HepG2 (cell line): Measurements from ENCODE around the gene FRG1. TPM values are rescaled to one million over a fixed set of nuclear protein-coding genes. Genes with fewer than 3 reads are reported as not detected.

Source experiments
- CHD2 ChIP-seq: IDR thresholded peaks from 2 replicates; pipeline ENCODE4 v1.6.1; 2011; ENCODE audit warnings: low read depth, low read length, improper control_type of control experiment
- DPF2 ChIP-seq: sonication (generic); formaldehyde crosslinking; IDR thresholded peaks from 2 replicates; pipeline ENCODE4 v1.4.0; 2020; ENCODE audit warnings: mild to moderate bottlenecking, low read depth, missing genetic modification reagents, borderline replicate concordance
- KDM4B ChIP-seq: sonication (generic); formaldehyde crosslinking; IDR thresholded peaks from 2 replicates; pipeline ENCODE4 v1.4.0; 2020; ENCODE audit warnings: missing genetic modification reagents
- KLF15 ChIP-seq: sonication (generic); formaldehyde crosslinking; IDR thresholded peaks from 2 replicates; pipeline ENCODE4 v1.8.1; 2023; ENCODE audit warnings: borderline replicate concordance, mild to moderate bottlenecking, inconsistent platforms, missing genetic modification reagents, mixed read lengths
- MAFK ChIP-seq, 2 experiments: IDR thresholded peaks in 1 of 2; conservative IDR thresholded peaks in 1 of 2; 2 replicates each; pipeline ENCODE4 v1.6.1; 2011; ENCODE audit warnings: improper control_type of control experiment in 2 of 2, low read length in 2 of 2
- MXD4 ChIP-seq: IDR thresholded peaks from 2 replicates; pipeline ENCODE4 v1.6.1; 2016; ENCODE audit warnings: mild to moderate bottlenecking, missing biosample characterization, missing genetic modification reagents
- NPAS2 ChIP-seq: sonication (generic); formaldehyde crosslinking; IDR thresholded peaks from 2 replicates; pipeline ENCODE4 v1.8.0; 2022; ENCODE audit warnings: mild to moderate bottlenecking, missing genetic modification reagents, borderline replicate concordance
- NR1H2 ChIP-seq: sonication (generic); formaldehyde crosslinking; IDR thresholded peaks from 2 replicates; pipeline ENCODE4 v1.8.1; 2022; ENCODE audit warnings: low read depth, missing genetic modification reagents, borderline replicate concordance
- PAX8 ChIP-seq: sonication (generic); formaldehyde crosslinking; IDR thresholded peaks from 2 replicates; pipeline ENCODE4 v1.8.0; 2022; ENCODE audit warnings: mild to moderate bottlenecking, missing genetic modification reagents, borderline replicate concordance
- SAFB2 ChIP-seq: sonication (generic); formaldehyde crosslinking; IDR thresholded peaks from 2 replicates; pipeline ENCODE4 v1.5.1; 2020; ENCODE audit warnings: missing genetic modification reagents, low read depth, mild to moderate bottlenecking, borderline replicate concordance
- SOX13 ChIP-seq, 3 experiments: fragments of 450-650 bp in 1 of 3; sonication (generic) in 1 of 3; formaldehyde crosslinking in 1 of 3; IDR thresholded peaks in 2 of 3; conservative IDR thresholded peaks in 1 of 3; 2 replicates each; pipeline versions ENCODE4 v1.5.0 to v1.6.1; 2016 to 2020; ENCODE audit warnings: antibody characterized with exemption in 1 of 3, mild to moderate bottlenecking in 1 of 3, missing compliant biosample characterization in 1 of 3, missing genetic modification reagents in 1 of 3, moderate library complexity in 1 of 3
- SP1 ChIP-seq, 2 experiments: fragments of 450-650 bp in 1 of 2; sonication (generic) in 1 of 2; formaldehyde crosslinking in 1 of 2; IDR thresholded peaks; 2 replicates each; pipeline versions ENCODE4 v1.4.0 to v1.6.1; 2016 to 2020; ENCODE audit warnings: missing genetic modification reagents in 1 of 2
- STAT5B ChIP-seq: sonication (generic); formaldehyde crosslinking; IDR thresholded peaks from 2 replicates; pipeline ENCODE4 v1.4.0; 2020; ENCODE audit warnings: missing genetic modification reagents
- ZKSCAN8 ChIP-seq: IDR thresholded peaks from 2 replicates; pipeline ENCODE4 v1.6.1; 2016; ENCODE audit warnings: borderline replicate concordance, missing genetic modification reagents, missing compliant biosample characterization
- ZNF20 ChIP-seq: sonication (generic); formaldehyde crosslinking; IDR thresholded peaks from 2 replicates; pipeline ENCODE4 v1.4.0; 2020; ENCODE audit warnings: mild to moderate bottlenecking, moderate library complexity, missing genetic modification reagents
- ZNF333 ChIP-seq: sonication (generic); formaldehyde crosslinking; IDR thresholded peaks from 2 replicates; pipeline ENCODE4 v1.4.0; 2020; ENCODE audit warnings: mild to moderate bottlenecking, missing genetic modification reagents, borderline replicate concordance
- ZNF33A ChIP-seq: sonication (generic); formaldehyde crosslinking; IDR thresholded peaks from 2 replicates; pipeline ENCODE4 v1.5.1; 2020; ENCODE audit warnings: missing genetic modification reagents, mild to moderate bottlenecking, moderate library complexity, borderline replicate concordance
- ZNF552 ChIP-seq: sonication (generic); formaldehyde crosslinking; IDR thresholded peaks from 2 replicates; pipeline ENCODE4 v1.9.0; 2022; ENCODE audit warnings: missing genetic modification reagents, mild to moderate bottlenecking, borderline replicate concordance
- ZNF598 ChIP-seq: sonication (generic); formaldehyde crosslinking; IDR thresholded peaks from 2 replicates; pipeline ENCODE4 v1.5.1; 2020; ENCODE audit warnings: mild to moderate bottlenecking, missing genetic modification reagents, borderline replicate concordance
- ZNF720 ChIP-seq: sonication (generic); formaldehyde crosslinking; IDR thresholded peaks from 2 replicates; pipeline ENCODE4 v1.4.0; 2020; ENCODE audit warnings: missing genetic modification reagents
- ZNF782 ChIP-seq: sonication (generic); formaldehyde crosslinking; IDR thresholded peaks from 2 replicates; pipeline ENCODE4 v1.4.0; 2020; ENCODE audit warnings: missing genetic modification reagents, mild to moderate bottlenecking, borderline replicate concordance
- ZNF788 ChIP-seq: sonication (generic); formaldehyde crosslinking; IDR thresholded peaks from 2 replicates; pipeline ENCODE4 v1.5.0; 2020; ENCODE audit warnings: mild to moderate bottlenecking, missing genetic modification reagents, borderline replicate concordance
- ZSCAN9 ChIP-seq: IDR thresholded peaks from 2 replicates; pipeline ENCODE4 v1.6.1; 2016; ENCODE audit warnings: borderline replicate concordance
- polyA plus RNA-seq, 8 experiments: library from polyadenylated mRNA; depleted of rRNA in 3 of 8; stranded (reverse) in 7 of 8; unstranded in 1 of 8; fragments of >200 nt; fragmentation: Illumina TruSeq in 4 of 8; extraction: Trizol in 4 of 8; gene quantifications; 2 replicates each; pipeline versions ENCODE4 v1.2.1 to v1.2.3, GENCODE V29; 2011 to 2016; ENCODE audit warnings: low read depth in 4 of 8, missing spikeins in 1 of 8, mixed read lengths in 1 of 8; ENCODE audit not compliant: insufficient read depth in 1 of 8
- total RNA-seq, 5 experiments: library from RNA; depleted of rRNA; stranded (reverse); fragments of >200 nt; fragmentation: Illumina TruSeq; extraction: Trizol; gene quantifications; 2 replicates each; pipeline ENCODE4 v1.2.3, GENCODE V29; 2016; ENCODE audit warnings: low read depth in 1 of 5
- TF ChIP-seq, protein P1 (sequence below), 2 experiments: fragments of 450-650 bp in 1 of 2; sonication (generic) in 1 of 2; formaldehyde crosslinking; IDR thresholded peaks; 2 replicates each; pipeline versions ENCODE4 v1.5.0 to v1.8.0; 2020 to 2022; ENCODE audit warnings: mild to moderate bottlenecking in 1 of 2, missing genetic modification reagents in 1 of 2
- TF ChIP-seq, protein P2 (sequence below): sonication (generic); formaldehyde crosslinking; IDR thresholded peaks from 2 replicates; pipeline ENCODE4 v1.5.0; 2020; ENCODE audit warnings: mild to moderate bottlenecking, missing genetic modification reagents, moderate library complexity
- TF ChIP-seq, protein P3 (sequence below): IDR thresholded peaks from 2 replicates; pipeline ENCODE4 v1.6.1; 2012; ENCODE audit warnings: inconsistent platforms

FRG1 gene
- total and polyA plus RNA-seq, 2 of the 13 experiments (the other 11 are each of a cell fraction or from before 2014, with no cell fraction given), result 5.7 to 42.6 TPM

DNA sequence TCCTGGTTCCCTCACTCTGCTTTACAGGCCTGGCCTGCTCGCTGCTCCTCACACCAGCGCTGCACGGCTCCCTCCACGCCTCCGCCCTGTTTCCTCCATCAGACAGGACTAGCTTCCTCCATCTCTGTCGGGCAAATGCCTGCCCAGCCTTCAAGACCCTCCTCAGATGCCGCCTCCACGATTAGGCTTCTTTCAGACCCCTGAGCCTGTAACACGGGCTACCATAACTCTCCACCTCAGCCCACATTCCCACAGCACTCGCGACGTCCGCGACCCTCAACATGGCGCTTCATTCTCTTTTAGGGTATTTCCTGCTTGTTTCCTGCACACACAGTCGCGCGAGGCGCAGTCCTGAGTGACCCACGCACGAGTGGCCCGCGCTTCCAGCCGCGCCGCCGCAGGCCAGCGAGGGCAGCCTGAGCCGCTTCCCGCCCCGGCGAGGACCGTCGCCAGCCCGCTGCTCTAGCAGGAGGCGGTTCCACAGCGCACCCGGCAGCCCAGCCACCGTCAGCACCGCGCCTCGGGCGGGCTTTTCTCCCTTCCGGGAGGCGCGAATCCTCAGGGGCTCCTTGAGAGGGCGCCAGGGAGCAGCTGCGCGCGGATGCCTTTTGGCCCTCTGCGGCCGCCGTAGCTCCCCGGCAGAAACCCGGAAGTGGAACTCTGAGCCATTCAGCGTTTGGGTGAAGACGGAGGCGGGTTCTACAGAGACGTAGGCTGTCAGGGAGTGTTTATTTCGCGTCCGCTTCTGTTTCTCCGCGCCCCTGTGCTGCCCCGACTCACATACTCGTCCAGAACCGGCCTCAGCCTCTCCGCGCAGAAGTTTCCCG is at the start of gene FRG1 (continued):
- no peak for TF ChIP-seq STAT5B
- TF ChIP-seq SOX13 (IDR thresholded peaks at IDR 0.05), result no peak
- TF ChIP-seq SOX13 (CRISPR knock-in tag; conservative IDR thresholded peaks at IDR 0.05 in 1 of 2, IDR thresholded peaks at IDR 0.05 in 1 of 2), result peak in 1 of 2 experiments; percentile 66; a peak in 2 of 4 replicates
- peak; percentile 90 for TF ChIP-seq KDM4B (CRISPR knock-in tag)
- TF ChIP-seq ZNF720, result no peak
- 0 out of 2 replicates have a peak, but pooled peaks have one; percentile 57 for TF ChIP-seq CHD2
- TF ChIP-seq NR1H2 (CRISPR knock-in tag), result no peak; the same call in 1 of the 2 replicates
- peak; percentile 95 for TF ChIP-seq ZNF788 (CRISPR knock-in tag)
- TF ChIP-seq, protein P1, sequence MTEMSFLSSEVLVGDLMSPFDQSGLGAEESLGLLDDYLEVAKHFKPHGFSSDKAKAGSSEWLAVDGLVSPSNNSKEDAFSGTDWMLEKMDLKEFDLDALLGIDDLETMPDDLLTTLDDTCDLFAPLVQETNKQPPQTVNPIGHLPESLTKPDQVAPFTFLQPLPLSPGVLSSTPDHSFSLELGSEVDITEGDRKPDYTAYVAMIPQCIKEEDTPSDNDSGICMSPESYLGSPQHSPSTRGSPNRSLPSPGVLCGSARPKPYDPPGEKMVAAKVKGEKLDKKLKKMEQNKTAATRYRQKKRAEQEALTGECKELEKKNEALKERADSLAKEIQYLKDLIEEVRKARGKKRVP (CRISPR knock-in tag; IDR thresholded peaks at IDR 0.05), result no peak; a peak in 2 of 4 replicates
- TF ChIP-seq ZNF598 (CRISPR knock-in tag), result no peak
- TF ChIP-seq NPAS2, result no peak
- peak; percentile 64; the same call in 1 of the 2 replicates for TF ChIP-seq ZKSCAN8
- TF ChIP-seq KLF15 (CRISPR knock-in tag), result no peak
- 0 out of 2 replicates have a peak, but pooled peaks have one; percentile 78 for TF ChIP-seq ZNF33A (CRISPR knock-in tag)
- TF ChIP-seq, protein P2, sequence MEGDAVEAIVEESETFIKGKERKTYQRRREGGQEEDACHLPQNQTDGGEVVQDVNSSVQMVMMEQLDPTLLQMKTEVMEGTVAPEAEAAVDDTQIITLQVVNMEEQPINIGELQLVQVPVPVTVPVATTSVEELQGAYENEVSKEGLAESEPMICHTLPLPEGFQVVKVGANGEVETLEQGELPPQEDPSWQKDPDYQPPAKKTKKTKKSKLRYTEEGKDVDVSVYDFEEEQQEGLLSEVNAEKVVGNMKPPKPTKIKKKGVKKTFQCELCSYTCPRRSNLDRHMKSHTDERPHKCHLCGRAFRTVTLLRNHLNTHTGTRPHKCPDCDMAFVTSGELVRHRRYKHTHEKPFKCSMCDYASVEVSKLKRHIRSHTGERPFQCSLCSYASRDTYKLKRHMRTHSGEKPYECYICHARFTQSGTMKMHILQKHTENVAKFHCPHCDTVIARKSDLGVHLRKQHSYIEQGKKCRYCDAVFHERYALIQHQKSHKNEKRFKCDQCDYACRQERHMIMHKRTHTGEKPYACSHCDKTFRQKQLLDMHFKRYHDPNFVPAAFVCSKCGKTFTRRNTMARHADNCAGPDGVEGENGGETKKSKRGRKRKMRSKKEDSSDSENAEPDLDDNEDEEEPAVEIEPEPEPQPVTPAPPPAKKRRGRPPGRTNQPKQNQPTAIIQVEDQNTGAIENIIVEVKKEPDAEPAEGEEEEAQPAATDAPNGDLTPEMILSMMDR (CRISPR knock-in tag), result peak; percentile 98
- TF ChIP-seq ZNF333 (CRISPR knock-in tag), result no peak
- TF ChIP-seq MAFK (conservative IDR thresholded peaks at IDR 0.05 in 1 of 2, IDR thresholded peaks at IDR 0.05 in 1 of 2; ENCODE audit: low read length in 2 of 2), result 0 out of 4 replicates have a peak, but pooled peaks of 1 of the 2 experiments have one; percentile 3
- no peak for TF ChIP-seq ZNF20
- TF ChIP-seq PAX8 (CRISPR knock-in tag), result no peak
- no peak for TF ChIP-seq SP1 (IDR thresholded peaks at IDR 0.05)
- peak; percentile 67; the same call in 1 of the 2 replicates for TF ChIP-seq SP1 (CRISPR knock-in tag; IDR thresholded peaks at IDR 0.05)
- peak; percentile 85 for TF ChIP-seq ZNF552 (CRISPR knock-in tag)
- TF ChIP-seq, protein P3, sequence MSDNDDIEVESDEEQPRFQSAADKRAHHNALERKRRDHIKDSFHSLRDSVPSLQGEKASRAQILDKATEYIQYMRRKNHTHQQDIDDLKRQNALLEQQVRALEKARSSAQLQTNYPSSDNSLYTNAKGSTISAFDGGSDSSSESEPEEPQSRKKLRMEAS, result peak; percentile 93
- peak; percentile 82; the same call in 1 of the 2 replicates for TF ChIP-seq ZSCAN9 (CRISPR knock-in tag)
- peak; percentile 72; the same call in 1 of the 2 replicates for TF ChIP-seq SAFB2 (CRISPR knock-in tag)
- TF ChIP-seq ZNF782 (CRISPR knock-in tag), result peak; percentile 59; the same call in 1 of the 2 replicates
- TF ChIP-seq DPF2, result no peak
- TF ChIP-seq MXD4 (CRISPR knock-in tag), result 0 out of 2 replicates have a peak, but pooled peaks have one; percentile 60
